IMR-90 (cell line): ENCODE measurements around the gene RIMS1. TPM values are rescaled to one million over a fixed set of nuclear protein-coding genes. Genes with fewer than 3 reads are reported as not detected.

Source experiments
- ATAC-seq: fragments of 200-7000 bp; cut with Tn5 transposase; 2 replicates; pipeline ENCODE4 v1.9.1; 2020; ENCODE audit warnings: low read depth, mild to moderate bottlenecking, moderate library complexity
- BruUV-seq: library from RNA; stranded (reverse); fragments of 400-500 nt; replicated peaks from 2 replicates; lab custom pipeline; 2021; lab: Mats Ljungman, UMichigan
- CTCF ChIA-PET: fragments of 300-600 bp; formaldehyde crosslinking; extraction: SDS; loops from one replicate; lab custom pipeline; 2021; ENCODE audit warnings: antibody characterized with exemption; lab: Yijun Ruan, JAX
- POLR2A ChIA-PET: fragments of 300-600 bp; sonication (Branson Sonifier 250); formaldehyde crosslinking; loops from one replicate; lab custom pipeline; 2022; ENCODE audit warnings: antibody characterized with exemption; ENCODE audit not compliant: unreplicated experiment; lab: Charles Lee
- DNase-seq: peaks from one replicate; pipeline ENCODE4 v3.0.0; 2013
- H2AFZ ChIP-seq: replicated peaks from 2 replicates; pipeline ENCODE3; 2013; ENCODE audit warnings: low read length, mild to moderate bottlenecking; ENCODE audit not compliant: poor library complexity
- H2AK5ac ChIP-seq: 2 replicates; pipeline ENCODE4 v1.6.1; 2013; ENCODE audit warnings: low read depth, low read length, inconsistent platforms
- H2AK9ac ChIP-seq: replicated peaks from 2 replicates; pipeline ENCODE3; 2013; ENCODE audit warnings: mild to moderate bottlenecking, low read depth, low read length, moderate library complexity; ENCODE audit not compliant: poor library complexity
- H2BK120ac ChIP-seq: 2 replicates; pipeline ENCODE4 v1.6.1; 2013; ENCODE audit warnings: low read depth, low read length, inconsistent platforms
- H2BK15ac ChIP-seq: 3 replicates; pipeline ENCODE4 v1.6.1; 2013; ENCODE audit warnings: low read depth, low read length, inconsistent platforms
- H2BK20ac ChIP-seq: 2 replicates; pipeline ENCODE4 v1.6.1; 2013; ENCODE audit warnings: low read depth, mild to moderate bottlenecking, inconsistent platforms, low read length, moderate library complexity
- H2BK5ac ChIP-seq: 2 replicates; pipeline ENCODE4 v1.6.1; 2013; ENCODE audit warnings: mild to moderate bottlenecking, low read depth, low read length, inconsistent platforms; ENCODE audit not compliant: poor library complexity, severe bottlenecking
- H3K14ac ChIP-seq: replicated peaks from 2 replicates; pipeline ENCODE4 v1.6.1; 2013; ENCODE audit warnings: low read depth, low read length, inconsistent platforms
- H3K18ac ChIP-seq: 2 replicates; pipeline ENCODE4 v1.6.1; 2013; ENCODE audit warnings: low read depth, low read length, control low read depth
- H3K23ac ChIP-seq: 2 replicates; pipeline ENCODE4 v1.6.1; 2013; ENCODE audit warnings: low read depth, low read length, inconsistent platforms
- H3K27ac ChIP-seq: 2 replicates; pipeline ENCODE4 v1.5.1; 2013; ENCODE audit warnings: mild to moderate bottlenecking, control low read depth, low read length; ENCODE audit not compliant: insufficient read depth
- H3K27me3 ChIP-seq: 2 replicates; pipeline ENCODE4 v1.6.1; 2013; ENCODE audit warnings: low read length; ENCODE audit not compliant: control insufficient read depth, insufficient read depth
- H3K36me3 ChIP-seq: 2 replicates; pipeline ENCODE4 v1.6.1; 2013; ENCODE audit warnings: low read length, mixed read lengths; ENCODE audit not compliant: control insufficient read depth, insufficient read depth
- H3K4ac ChIP-seq: 2 replicates; pipeline ENCODE4 v1.6.1; 2013; ENCODE audit warnings: low read depth, low read length, inconsistent platforms
- H3K4me1 ChIP-seq: 2 replicates; pipeline ENCODE4 v1.6.1; 2013; ENCODE audit warnings: low read length, mixed read lengths; ENCODE audit not compliant: control insufficient read depth, insufficient read depth
- H3K4me2 ChIP-seq: 2 replicates; pipeline ENCODE4 v1.6.1; 2013; ENCODE audit warnings: low read depth, mild to moderate bottlenecking, control low read depth, low read length, moderate library complexity
- H3K4me3 ChIP-seq: 2 replicates; pipeline ENCODE4 v1.5.1; 2013; ENCODE audit warnings: low read depth, mild to moderate bottlenecking, control low read depth, low read length, moderate library complexity; ENCODE audit not compliant: insufficient read depth
- H3K56ac ChIP-seq: 2 replicates; pipeline ENCODE4 v1.6.1; 2013; ENCODE audit warnings: low read length, inconsistent platforms; ENCODE audit not compliant: insufficient read depth; ENCODE audit errors: extremely low read depth
- H3K79me1 ChIP-seq, 2 experiments: 2 replicates each; pipeline ENCODE4 v1.6.1; 2013; ENCODE audit warnings: low read length in 2 of 2, inconsistent platforms in 1 of 2, low read depth in 1 of 2
- H3K9ac ChIP-seq: 2 replicates; pipeline ENCODE4 v1.6.1; 2013; ENCODE audit warnings: low read depth, low read length, control low read depth
- H3K9me1 ChIP-seq: 2 replicates; pipeline ENCODE4 v1.6.1; 2013; ENCODE audit warnings: low read length, inconsistent platforms; ENCODE audit not compliant: insufficient read depth
- H3K9me3 ChIP-seq: 2 replicates; pipeline ENCODE4 v1.6.1; 2013; ENCODE audit warnings: low read length; ENCODE audit not compliant: control insufficient read depth, insufficient read depth
- H4K20me1 ChIP-seq: 2 replicates; pipeline ENCODE4 v1.6.1; 2013; ENCODE audit warnings: low read length, inconsistent platforms; ENCODE audit not compliant: insufficient read depth
- H4K5ac ChIP-seq: 2 replicates; pipeline ENCODE4 v1.6.1; 2013; ENCODE audit warnings: mild to moderate bottlenecking, low read depth, low read length, control low read depth
- H4K8ac ChIP-seq, 2 experiments: 2 replicates each; pipeline ENCODE4 v1.6.1; 2013; ENCODE audit warnings: low read depth in 2 of 2, low read length in 2 of 2, control low read depth in 1 of 2, inconsistent platforms in 1 of 2
- H4K91ac ChIP-seq: 2 replicates; pipeline ENCODE4 v1.6.1; 2013; ENCODE audit warnings: low read depth, low read length, inconsistent platforms; ENCODE audit not compliant: insufficient read depth
- BHLHE40 ChIP-seq: fragments of 150-350 bp; IDR thresholded peaks from 2 replicates; pipeline ENCODE4 v1.6.1; 2016; ENCODE audit warnings: mild to moderate bottlenecking, low read depth, low read length
- CTCF ChIP-seq: conservative IDR thresholded peaks from 2 replicates; pipeline ENCODE4 v1.5.1; 2012; ENCODE audit warnings: mild to moderate bottlenecking, low read depth, low read length, improper control_type of control experiment
- ELK1 ChIP-seq: fragments of 150-350 bp; IDR thresholded peaks from 2 replicates; pipeline ENCODE4 v1.6.1; 2016; ENCODE audit warnings: low read depth, mild to moderate bottlenecking, low read length, moderate library complexity, borderline replicate concordance
- FOS ChIP-seq: fragments of 150-350 bp; IDR thresholded peaks from 2 replicates; pipeline ENCODE4 v1.6.1; 2016; ENCODE audit warnings: low read depth, low read length
- MXI1 ChIP-seq: IDR thresholded peaks from 2 replicates; pipeline ENCODE4 v1.6.1; 2012; ENCODE audit warnings: low read depth, mild to moderate bottlenecking, low read length, moderate library complexity, borderline replicate concordance
- NFE2L2 ChIP-seq: fragments of 150-350 bp; IDR thresholded peaks from 2 replicates; pipeline ENCODE4 v1.6.1; 2016; ENCODE audit warnings: low read depth, mild to moderate bottlenecking, low read length
- SMC3 ChIP-seq: fragments of 150-350 bp; IDR thresholded peaks from 2 replicates; pipeline ENCODE4 v1.6.1; 2016; ENCODE audit warnings: low read depth, mild to moderate bottlenecking, antibody characterized with exemption, low read length, moderate library complexity
- USF2 ChIP-seq: fragments of 150-350 bp; IDR thresholded peaks from 2 replicates; pipeline ENCODE4 v1.6.1; 2017; ENCODE audit warnings: mild to moderate bottlenecking, antibody characterized with exemption, low read length, low read depth
- WGBS, 2 experiments: methylation state at CpG; one replicate each; pipeline versions ENCODE4 v1.1.5 to v1.1.7; 2013; ENCODE audit warnings: missing lambda C conversion rate in 2 of 2; ENCODE audit not compliant: insufficient read length in 1 of 2; ENCODE audit errors: extremely low coverage in 2 of 2; 5-methylcytosine and 5-hydroxymethylcytosine counted together
- dilution Hi-C: fragments of 300-500 bp; cut with HindIII; formaldehyde crosslinking; loops from one replicate; pipeline ENCODE4 v1.14.3; 2018; ENCODE audit warnings: low sequenced_read_pairs; ENCODE audit not compliant: unreplicated experiment
- in situ Hi-C: fragments of 300-500 bp; cut with MboI; formaldehyde crosslinking; loops from 3 replicates; pipeline ENCODE4 v1.14.3; 2019; ENCODE audit warnings: low sequenced_read_pairs, inconsistent platforms, mixed read lengths
- intact Hi-C: fragments of 100-400 bp; cut with micrococcal nuclease; formaldehyde crosslinking; loops from 2 replicates; pipeline ENCODE4 v1.10.0; 2022
- polyA plus RNA-seq, 3 experiments: library from polyadenylated mRNA; depleted of rRNA; stranded (reverse); fragments of >200 nt; gene quantifications; 2 replicates each; pipeline ENCODE4 v1.2.3, GENCODE V29; 2012; ENCODE audit warnings: low replicate concordance in 1 of 3
- total RNA-seq: library from RNA; depleted of rRNA; stranded (reverse); fragments of >200 nt; gene quantifications from 2 replicates; pipeline ENCODE4 v1.2.3, GENCODE V29; 2012

Gene RIMS1
- total and polyA plus RNA-seq, 2 of the 4 experiments (the other 2 are of a cell fraction), result 0.44 to 3.8 TPM

GRCh38 chr6:72271531-72271930, 385.2 kb downstream of the RIMS1 start:
- Histone ChIP-seq H3K4me1 (no peaks in the 10 kb centered on the region), H3K27me3 (no peaks in the 10 kb centered on the region), H3K9me1 (no peaks in the 10 kb centered on the region), H4K5ac (no peak overlapping the region), H3K27ac (no peak overlapping the region), H3K4ac (no peak overlapping the region), H2AK5ac (no peak overlapping the region), H3K36me3 (no peaks in the 10 kb centered on the region), H4K20me1 (no peaks in the 10 kb centered on the region), H2AK9ac (no peak overlapping the region), H3K4me2 (no peak overlapping the region), H3K14ac (no peak overlapping the region), H3K18ac (no peak overlapping the region), H2BK20ac (no peak overlapping the region), H2BK5ac (no peak overlapping the region), H3K79me1 (no peaks in the 10 kb centered on the region), H2AFZ (no peak overlapping the region), H3K56ac (no peak overlapping the region), H2BK15ac (no peak overlapping the region), H2BK120ac (no peak overlapping the region), H4K8ac (no peak overlapping the region), H3K9ac (no peak overlapping the region), H3K23ac (no peak overlapping the region), H3K9me3 (no peaks in the 10 kb centered on the region), H4K91ac (no peak overlapping the region), H3K4me3 (no peak overlapping the region)
- POLR2A ChIA-PET, result no interaction called here
- in situ Hi-C loops (loop anchor here (25.0 kb wide), 1 partner anchor 316 kb away; no protein-coding TSS in a partner anchor), intact Hi-C loops (loop anchor here (10.0 kb wide), 1 partner anchor 123 kb away; no protein-coding TSS in a partner anchor), dilution Hi-C loops (no loop called here)
- WGBS, 2 experiments, result no CpG with 5 or more reads among the region's 1 CpG
- CTCF ChIA-PET, result no interaction called here
- no peak for ATAC-seq
- TF ChIP-seq NFE2L2 (no peak), MXI1 (no peak), SMC3 (no peak), BHLHE40 (no peak), FOS (no peak), CTCF (no peak), ELK1 (no peak), USF2 (no peak)
- no peak for DNase-seq
- no TSS peak for BruUV-seq
